SJSA1 (cell line): ENCODE data around the gene RAD51B. TPM values are rescaled to one million over a fixed set of nuclear protein-coding genes. Genes with fewer than 3 reads are reported as not detected.

ENCODE experiments used
- DNase-seq, 2 experiments: peaks; one replicate each; pipeline ENCODE4 v3.0.0-alpha.2; 2015 to 2020; ENCODE audit warnings: low spot score in 2 of 2, low read depth in 1 of 2
- H3K27ac ChIP-seq: fragments of 250-450 bp; sonication (Bioruptor Pico); 2 replicates; pipeline ENCODE4 v1.5.1; 2020; ENCODE audit warnings: mild to moderate bottlenecking, moderate library complexity
- H3K27me3 ChIP-seq: fragments of 250-450 bp; sonication (Bioruptor Pico); replicated peaks from 2 replicates; pipeline ENCODE4 v1.5.1; 2020; ENCODE audit warnings: mild to moderate bottlenecking, moderate library complexity
- H3K36me3 ChIP-seq: fragments of 250-450 bp; sonication (Bioruptor Pico); 2 replicates; pipeline ENCODE4 v1.5.1; 2020; ENCODE audit warnings: mild to moderate bottlenecking
- H3K4me1 ChIP-seq: fragments of 250-450 bp; sonication (Bioruptor Pico); replicated peaks from 2 replicates; pipeline ENCODE4 v1.6.1; 2021; ENCODE audit warnings: mild to moderate bottlenecking
- H3K4me3 ChIP-seq: fragments of 250-450 bp; sonication (Bioruptor Pico); 2 replicates; pipeline ENCODE4 v1.5.1; 2020; ENCODE audit warnings: mild to moderate bottlenecking
- H3K9me3 ChIP-seq: fragments of 250-450 bp; sonication (Bioruptor Pico); replicated peaks from 2 replicates; pipeline ENCODE4 v1.5.1; 2020; ENCODE audit warnings: mild to moderate bottlenecking
- total RNA-seq: library from RNA; depleted of rRNA; stranded (reverse); fragments of >200 nt; shearing (Covaris generic); gene quantifications from 2 replicates; pipeline ENCODE4 v1.2.3, GENCODE V29; 2014

RAD51B gene
- total RNA-seq, 1 experiment from 2014 or later, result 4.7 TPM

GRCh38 chr14:68577802-68578541, 758.4 kb downstream of the RAD51B start:
- H3K27me3 ChIP-seq, result no peaks in the 10 kb centered on the region
- H3K4me3 ChIP-seq, result no peak overlapping the region
- H3K36me3 ChIP-seq, result no peaks in the 10 kb centered on the region
- peak overlapping the region; percentile 96 for H3K27ac ChIP-seq
- H3K9me3 ChIP-seq, result no peaks in the 10 kb centered on the region
- H3K4me1 ChIP-seq, result peaks cover 43% of the 10 kb centered on the region
- DNase-seq, result peak; percentile 88 to 91

- Histone ChIP-seq H3K4me3 (no peak overlapping the region), H3K36me3 (no peaks in the 10 kb centered on the region), H3K27ac (peak overlapping the region; percentile 96), H3K9me3 (no peaks in the 10 kb centered on the region), H3K27me3 (no peaks in the 10 kb centered on the region), H3K4me1 (peaks cover 43% of the 10 kb centered on the region)
- DNase-seq, result no peak
Measured at GRCh38 chr14:68578597-68578996, 759.0 kb downstream of the RAD51B start.

- peaks cover 40% of the 10 kb centered on the region for H3K4me1 ChIP-seq
- DNase-seq, result no peak
- no peak overlapping the region for H3K27ac ChIP-seq
Measured at GRCh38 chr14:68580096-68580645, 760.6 kb downstream of the RAD51B start.

GRCh38 chr14:68580671-68581070, 761.1 kb downstream of the RAD51B start:
- no peak for DNase-seq
- H3K27ac ChIP-seq, result no peak overlapping the region
- no peaks in the 10 kb centered on the region for H3K27me3 ChIP-seq
- peaks cover 35% of the 10 kb centered on the region for H3K4me1 ChIP-seq
- H3K36me3 ChIP-seq, result no peaks in the 10 kb centered on the region
- H3K4me3 ChIP-seq, result no peak overlapping the region
- H3K9me3 ChIP-seq, result no peaks in the 10 kb centered on the region

More at GRCh38 chr14:68580096-68580645, 760.6 kb downstream of the RAD51B start:
- Histone ChIP-seq H3K36me3 (no peaks in the 10 kb centered on the region), H3K9me3 (no peaks in the 10 kb centered on the region), H3K4me3 (no peak overlapping the region), H3K27me3 (no peaks in the 10 kb centered on the region)

GRCh38 chr14:68583548-68584280, 764.1 kb downstream of the RAD51B start:
- no peak overlapping the region for H3K27ac ChIP-seq
- no peaks in the 10 kb centered on the region for H3K9me3 ChIP-seq
- no peaks in the 10 kb centered on the region for H3K27me3 ChIP-seq
- H3K4me3 ChIP-seq, result no peak overlapping the region
- DNase-seq, result no peak
- H3K36me3 ChIP-seq, result no peaks in the 10 kb centered on the region
- peaks cover 4% of the 10 kb centered on the region for H3K4me1 ChIP-seq

- H3K9me3 ChIP-seq, result no peaks in the 10 kb centered on the region
- no peak for DNase-seq
- H3K4me1 ChIP-seq, result peaks cover 8% of the 10 kb centered on the region
- no peak overlapping the region for H3K4me3 ChIP-seq
- no peaks in the 10 kb centered on the region for H3K36me3 ChIP-seq
- no peak overlapping the region for H3K27ac ChIP-seq
- H3K27me3 ChIP-seq, result no peaks in the 10 kb centered on the region
Measured at GRCh38 chr14:68584786-68585185, 765.2 kb downstream of the RAD51B start.

- H3K27ac ChIP-seq, result no peak overlapping the region
- no peaks in the 10 kb centered on the region for H3K36me3 ChIP-seq
- no peak for DNase-seq
- H3K4me1 ChIP-seq, result peaks cover 13% of the 10 kb centered on the region
- no peaks in the 10 kb centered on the region for H3K27me3 ChIP-seq
- H3K4me3 ChIP-seq, result no peak overlapping the region
- H3K9me3 ChIP-seq, result no peaks in the 10 kb centered on the region
Measured at GRCh38 chr14:68585690-68586089, 766.1 kb downstream of the RAD51B start.

GRCh38 chr14:68586896-68587751, 767.5 kb downstream of the RAD51B start:
- peaks cover 13% of the 10 kb centered on the region for H3K4me1 ChIP-seq

GRCh38 chr14:68587931-68588330, 768.4 kb downstream of the RAD51B start:
- Histone ChIP-seq H3K9me3 (no peaks in the 10 kb centered on the region), H3K36me3 (no peaks in the 10 kb centered on the region), H3K27me3 (no peaks in the 10 kb centered on the region), H3K4me1 (peaks cover 13% of the 10 kb centered on the region), H3K4me3 (no peak overlapping the region), H3K27ac (no peak overlapping the region)
- DNase-seq, result no peak

More at GRCh38 chr14:68586896-68587751, 767.5 kb downstream of the RAD51B start:
- Histone ChIP-seq H3K4me3 (no peak overlapping the region), H3K9me3 (no peaks in the 10 kb centered on the region), H3K36me3 (no peaks in the 10 kb centered on the region), H3K27me3 (no peaks in the 10 kb centered on the region), H3K27ac (no peak overlapping the region)
- DNase-seq, result no peak

- H3K27ac ChIP-seq, result no peak overlapping the region
- H3K4me3 ChIP-seq, result no peak overlapping the region
- no peaks in the 10 kb centered on the region for H3K36me3 ChIP-seq
- H3K9me3 ChIP-seq, result no peaks in the 10 kb centered on the region
- peak in 1 of 2 experiments; percentile 27 for DNase-seq
- no peaks in the 10 kb centered on the region for H3K27me3 ChIP-seq
- H3K4me1 ChIP-seq, result peaks cover 18% of the 10 kb centered on the region
Measured at GRCh38 chr14:68589447-68590200, 770.0 kb downstream of the RAD51B start.

- Histone ChIP-seq H3K4me3 (no peak overlapping the region), H3K27me3 (no peaks in the 10 kb centered on the region), H3K36me3 (no peaks in the 10 kb centered on the region), H3K27ac (no peak overlapping the region), H3K4me1 (peaks cover 18% of the 10 kb centered on the region), H3K9me3 (no peaks in the 10 kb centered on the region)
- no peak for DNase-seq
Measured at GRCh38 chr14:68590201-68590522, 770.6 kb downstream of the RAD51B start.

- Histone ChIP-seq H3K27me3 (no peaks in the 10 kb centered on the region), H3K4me3 (no peak overlapping the region), H3K27ac (no peak overlapping the region), H3K4me1 (peaks cover 26% of the 10 kb centered on the region), H3K9me3 (no peaks in the 10 kb centered on the region), H3K36me3 (no peaks in the 10 kb centered on the region)
- no peak for DNase-seq
Measured at GRCh38 chr14:68591786-68592185, 772.2 kb downstream of the RAD51B start.

GRCh38 chr14:68592948-68593556, 773.5 kb downstream of the RAD51B start:
- Histone ChIP-seq H3K36me3 (no peaks in the 10 kb centered on the region), H3K27me3 (no peaks in the 10 kb centered on the region), H3K27ac (no peak overlapping the region), H3K4me1 (peaks cover 29% of the 10 kb centered on the region), H3K4me3 (no peak overlapping the region), H3K9me3 (no peaks in the 10 kb centered on the region)
- DNase-seq, result no peak
